Neural cell (in vitro differentiated cells): ENCODE measurements around the gene TMEM52B. TPM values are rescaled to one million over a fixed set of nuclear protein-coding genes. Genes with fewer than 3 reads are reported as not detected.

Experiments
- H2AFZ ChIP-seq: fragments of 200-600, 300-800 bp; sonication (generic), shearing (Covaris generic); 2 replicates; pipeline ENCODE4 v1.6.0; 2014; ENCODE audit warnings: low read depth, mild to moderate bottlenecking, antibody characterized with exemption, low read length, moderate library complexity
- H3F3A ChIP-seq: fragments of 200-600 bp; shearing (Covaris generic); 2 replicates; pipeline ENCODE4 v1.6.1; 2016; ENCODE audit warnings: mild to moderate bottlenecking, moderate library complexity, mixed read lengths, antibody characterized with exemption, low read length; ENCODE audit not compliant: insufficient read depth, poor library complexity, severe bottlenecking
- H3K27ac ChIP-seq: fragments of 200-600, 300-800 bp; sonication (generic), shearing (Covaris generic); 2 replicates; pipeline ENCODE4 v1.5.1; 2014; ENCODE audit warnings: mild to moderate bottlenecking, low read length, moderate library complexity
- H3K27me3 ChIP-seq: fragments of 300-800, 200-600 bp; sonication (generic), shearing (Covaris generic); 2 replicates; pipeline ENCODE4 v1.6.0; 2014; ENCODE audit warnings: mild to moderate bottlenecking, low read depth, low read length, moderate library complexity; ENCODE audit not compliant: insufficient read depth
- H3K36me3 ChIP-seq: fragments of 300-800, 200-600 bp; sonication (generic), shearing (Covaris generic); 2 replicates; pipeline ENCODE4 v1.5.1; 2014; ENCODE audit warnings: mild to moderate bottlenecking, antibody characterized with exemption, low read length, moderate library complexity; ENCODE audit not compliant: insufficient read depth
- H3K4me2 ChIP-seq: fragments of 300-800, 200-600 bp; sonication (generic), shearing (Covaris generic); 2 replicates; pipeline ENCODE4 v1.6.0; 2014; ENCODE audit warnings: mild to moderate bottlenecking, low read length
- H3K4me3 ChIP-seq: fragments of 300-800, 200-600 bp; sonication (generic), shearing (Covaris generic); 2 replicates; pipeline ENCODE4 v1.5.1; 2014; ENCODE audit warnings: mild to moderate bottlenecking, low read length, moderate library complexity
- H3K79me2 ChIP-seq: fragments of 200-600 bp; shearing (Covaris generic); replicated peaks from 2 replicates; pipeline ENCODE4 v1.6.0; 2014; ENCODE audit warnings: mild to moderate bottlenecking, low read length, moderate library complexity; ENCODE audit not compliant: insufficient read depth
- H3K9ac ChIP-seq: fragments of 300-800, 200-600 bp; sonication (generic), shearing (Covaris generic); 2 replicates; pipeline ENCODE4 v1.6.1; 2016; ENCODE audit warnings: mild to moderate bottlenecking, low read length, mixed read lengths
- H3K9me2 ChIP-seq: fragments of 200-600 bp; shearing (Covaris generic); 2 replicates; pipeline ENCODE4 v1.6.1; 2016; ENCODE audit warnings: mild to moderate bottlenecking, low read length, mixed read lengths; ENCODE audit not compliant: insufficient read depth
- H3K9me3 ChIP-seq: fragments of 200-600, 300-800 bp; sonication (generic), shearing (Covaris generic); 2 replicates; pipeline ENCODE4 v1.6.1; 2016; ENCODE audit warnings: mild to moderate bottlenecking, mixed run types, low read length, moderate library complexity, mixed read lengths
- H4K20me1 ChIP-seq: fragments of 200-600 bp; shearing (Covaris generic); 2 replicates; pipeline ENCODE4 v1.6.1; 2016; ENCODE audit warnings: mild to moderate bottlenecking, mixed run types; ENCODE audit not compliant: insufficient read depth
- CTCF ChIP-seq: fragments of 450-650 bp; IDR thresholded peaks from 2 replicates; pipeline ENCODE4 v1.5.1; 2014; ENCODE audit warnings: antibody characterized with exemption, mild to moderate bottlenecking, moderate library complexity; ENCODE audit not compliant: poor library complexity, severe bottlenecking
- EP300 ChIP-seq: fragments of 450-650 bp; conservative IDR thresholded peaks from 2 replicates; pipeline ENCODE4 v1.6.1; 2014; ENCODE audit warnings: antibody characterized with exemption, mild to moderate bottlenecking, moderate library complexity; ENCODE audit not compliant: poor library complexity, severe bottlenecking
- EZH2 ChIP-seq: fragments of 200-600, 300-800 bp; shearing (Covaris generic), sonication (generic); IDR thresholded peaks from 2 replicates; pipeline ENCODE4 v1.6.1; 2014; ENCODE audit warnings: antibody characterized with exemption, low read length, borderline replicate concordance, mild to moderate bottlenecking; ENCODE audit not compliant: insufficient read depth, poor library complexity, severe bottlenecking
- MXI1 ChIP-seq: fragments of 450-650 bp; conservative IDR thresholded peaks from 2 replicates; pipeline ENCODE4 v1.6.1; 2014; ENCODE audit warnings: antibody characterized with exemption, mild to moderate bottlenecking; ENCODE audit not compliant: poor library complexity, severe bottlenecking
- POLR2AphosphoS5 ChIP-seq: IDR thresholded peaks from 2 replicates; pipeline ENCODE4 v1.6.1; 2012
- RAD21 ChIP-seq: fragments of 450-650 bp; conservative IDR thresholded peaks from 2 replicates; pipeline ENCODE4 v1.6.1; 2014; ENCODE audit warnings: antibody characterized with exemption, mild to moderate bottlenecking, moderate library complexity
- SMC3 ChIP-seq: fragments of 450-650 bp; conservative IDR thresholded peaks from 2 replicates; pipeline ENCODE4 v1.6.1; 2014; ENCODE audit warnings: antibody characterized with exemption, mild to moderate bottlenecking, moderate library complexity; ENCODE audit not compliant: poor library complexity
- TAF1 ChIP-seq: IDR thresholded peaks from 2 replicates; pipeline ENCODE4 v1.6.1; 2012; ENCODE audit warnings: low read depth
- polyA plus RNA-seq: library from polyadenylated mRNA; depleted of rRNA; stranded (reverse); fragments of >200 nt; gene quantifications from 2 replicates; pipeline ENCODE4 v1.2.3, GENCODE V29; 2014
- TF ChIP-seq, protein P1 (sequence below): IDR thresholded peaks from 2 replicates; pipeline ENCODE4 v1.6.1; 2012; ENCODE audit warnings: borderline replicate concordance

The TMEM52B gene
- polyA plus RNA-seq, 1 donor from 2014 or later, result not detected

GRCh38 chr12:10220398-10221077 is 41.7 kb downstream of the TMEM52B start:
- no peak overlapping the region for H3K27ac ChIP-seq

GRCh38 chr12:10221846-10222245 is 43.0 kb downstream of the TMEM52B start:
- Histone ChIP-seq H3K36me3 (peaks cover 8% of the 10 kb centered on the region), H3K9me3 (no peaks in the 10 kb centered on the region), H2AFZ (no peak overlapping the region), H4K20me1 (peaks cover 3% of the 10 kb centered on the region), H3K27me3 (no peaks in the 10 kb centered on the region), H3F3A (no peaks in the 10 kb centered on the region), H3K4me2 (no peak overlapping the region), H3K9me2 (no peaks in the 10 kb centered on the region), H3K4me3 (no peak overlapping the region), H3K27ac (no peak overlapping the region), H3K9ac (no peak overlapping the region), H3K79me2 (no peaks in the 10 kb centered on the region)
- TF ChIP-seq CTCF (no peak), POLR2AphosphoS5 (no peak), RAD21 (no peak), EP300 (no peak), MXI1 (no peak), EZH2 (no peak), SMC3 (no peak)
- TF ChIP-seq, protein P1, sequence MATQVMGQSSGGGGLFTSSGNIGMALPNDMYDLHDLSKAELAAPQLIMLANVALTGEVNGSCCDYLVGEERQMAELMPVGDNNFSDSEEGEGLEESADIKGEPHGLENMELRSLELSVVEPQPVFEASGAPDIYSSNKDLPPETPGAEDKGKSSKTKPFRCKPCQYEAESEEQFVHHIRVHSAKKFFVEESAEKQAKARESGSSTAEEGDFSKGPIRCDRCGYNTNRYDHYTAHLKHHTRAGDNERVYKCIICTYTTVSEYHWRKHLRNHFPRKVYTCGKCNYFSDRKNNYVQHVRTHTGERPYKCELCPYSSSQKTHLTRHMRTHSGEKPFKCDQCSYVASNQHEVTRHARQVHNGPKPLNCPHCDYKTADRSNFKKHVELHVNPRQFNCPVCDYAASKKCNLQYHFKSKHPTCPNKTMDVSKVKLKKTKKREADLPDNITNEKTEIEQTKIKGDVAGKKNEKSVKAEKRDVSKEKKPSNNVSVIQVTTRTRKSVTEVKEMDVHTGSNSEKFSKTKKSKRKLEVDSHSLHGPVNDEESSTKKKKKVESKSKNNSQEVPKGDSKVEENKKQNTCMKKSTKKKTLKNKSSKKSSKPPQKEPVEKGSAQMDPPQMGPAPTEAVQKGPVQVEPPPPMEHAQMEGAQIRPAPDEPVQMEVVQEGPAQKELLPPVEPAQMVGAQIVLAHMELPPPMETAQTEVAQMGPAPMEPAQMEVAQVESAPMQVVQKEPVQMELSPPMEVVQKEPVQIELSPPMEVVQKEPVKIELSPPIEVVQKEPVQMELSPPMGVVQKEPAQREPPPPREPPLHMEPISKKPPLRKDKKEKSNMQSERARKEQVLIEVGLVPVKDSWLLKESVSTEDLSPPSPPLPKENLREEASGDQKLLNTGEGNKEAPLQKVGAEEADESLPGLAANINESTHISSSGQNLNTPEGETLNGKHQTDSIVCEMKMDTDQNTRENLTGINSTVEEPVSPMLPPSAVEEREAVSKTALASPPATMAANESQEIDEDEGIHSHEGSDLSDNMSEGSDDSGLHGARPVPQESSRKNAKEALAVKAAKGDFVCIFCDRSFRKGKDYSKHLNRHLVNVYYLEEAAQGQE, result no peak

More at GRCh38 chr12:10220398-10221077, 41.7 kb downstream of the TMEM52B start:
- peaks cover 8% of the 10 kb centered on the region for H3K36me3 ChIP-seq
- no peak overlapping the region for H2AFZ ChIP-seq
- peaks cover 3% of the 10 kb centered on the region for H4K20me1 ChIP-seq
- TF ChIP-seq CTCF (no peak), MXI1 (no peak), TAF1 (no peak), POLR2AphosphoS5 (no peak), EZH2 (no peak), EP300 (no peak)
- H3F3A ChIP-seq, result no peaks in the 10 kb centered on the region
- peaks cover 7% of the 10 kb centered on the region for H3K79me2 ChIP-seq
- H3K4me2 ChIP-seq, result no peak overlapping the region
- H3K9me3 ChIP-seq, result no peaks in the 10 kb centered on the region
- no peak overlapping the region for H3K9ac ChIP-seq
- H3K9me2 ChIP-seq, result no peaks in the 10 kb centered on the region
- no peak overlapping the region for H3K4me3 ChIP-seq
- H3K27me3 ChIP-seq, result no peaks in the 10 kb centered on the region
